Measurements from ENCODE around the gene CEL.
"Not testable (repeated sequence)": the region's sequence is repeated elsewhere in the genome, so short reads cannot be mapped to it uniquely, and the experiment has no call there.

Gene CEL

DNA sequence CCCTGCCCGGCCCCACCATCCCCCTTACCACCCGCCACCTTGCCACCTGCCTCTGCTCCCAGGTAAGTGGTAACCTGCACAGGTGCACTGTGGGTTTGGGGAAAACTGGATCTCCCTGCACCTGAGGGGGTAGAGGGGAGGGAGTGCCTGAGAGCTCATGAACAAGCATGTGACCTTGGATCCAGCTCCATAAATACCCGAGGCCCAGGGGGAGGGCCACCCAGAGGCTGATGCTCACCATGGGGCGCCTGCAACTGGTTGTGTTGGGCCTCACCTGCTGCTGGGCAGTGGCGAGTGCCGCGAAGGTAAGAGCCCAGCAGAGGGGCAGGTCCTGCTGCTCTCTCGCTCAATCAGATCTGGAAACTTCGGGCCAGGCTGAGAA lies at the start of gene CEL:
TSS of gene CEL (plus strand) at position 218 of the 382 bp plus-strand sequence. CDS start at position 240, 22 bp downstream.
- in situ Hi-C loops (cut with MboI; ENCODE audit: low sequenced_read_pairs) = not testable (repeated sequence)

GRCh38 chr9:133014696-133015095 lies 47.1 kb upstream of the CEL start:
- in situ Hi-C loops (cut with MboI; ENCODE audit: low sequenced_read_pairs) = no loop called here

DNA sequence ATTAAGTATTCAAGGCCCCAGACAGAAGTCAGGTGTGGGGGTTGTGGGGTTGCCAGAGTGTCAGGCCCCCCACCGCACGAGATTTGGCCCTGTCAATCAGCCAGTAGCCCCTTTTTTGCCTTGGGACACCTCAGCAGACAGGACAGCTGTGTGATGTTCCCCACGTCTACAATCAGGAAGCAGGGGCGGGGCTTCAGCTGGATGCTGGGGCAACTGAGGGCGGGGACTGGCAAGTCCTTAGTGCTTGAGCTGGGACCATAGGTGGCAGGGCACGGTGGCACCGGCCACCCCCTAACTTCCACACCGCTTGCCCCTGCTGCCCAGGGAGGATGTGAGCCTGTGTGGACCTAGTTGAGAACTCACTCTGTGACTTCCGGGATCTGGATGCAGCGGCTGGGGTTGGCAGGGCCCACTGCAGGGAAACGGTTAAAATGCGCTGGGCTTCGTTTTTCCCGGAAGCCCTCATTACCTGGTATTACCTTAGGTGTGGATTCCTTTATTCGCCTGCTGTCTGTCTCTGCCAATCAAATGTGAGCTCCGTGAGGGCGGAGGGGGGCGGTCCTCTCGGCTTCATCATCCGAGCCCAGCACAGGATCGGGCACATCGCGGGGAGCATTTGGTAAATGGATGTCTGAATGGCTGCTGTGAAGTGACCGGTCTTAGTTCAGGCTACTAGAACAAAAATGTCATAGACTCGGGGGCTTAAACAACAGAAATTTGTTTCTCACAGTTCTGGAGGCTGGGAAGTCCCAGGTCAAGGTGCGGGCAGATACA lies 38.5 kb upstream of the CEL start:
- in situ Hi-C loops (cut with MboI; ENCODE audit: low sequenced_read_pairs) = no loop called here

DNA sequence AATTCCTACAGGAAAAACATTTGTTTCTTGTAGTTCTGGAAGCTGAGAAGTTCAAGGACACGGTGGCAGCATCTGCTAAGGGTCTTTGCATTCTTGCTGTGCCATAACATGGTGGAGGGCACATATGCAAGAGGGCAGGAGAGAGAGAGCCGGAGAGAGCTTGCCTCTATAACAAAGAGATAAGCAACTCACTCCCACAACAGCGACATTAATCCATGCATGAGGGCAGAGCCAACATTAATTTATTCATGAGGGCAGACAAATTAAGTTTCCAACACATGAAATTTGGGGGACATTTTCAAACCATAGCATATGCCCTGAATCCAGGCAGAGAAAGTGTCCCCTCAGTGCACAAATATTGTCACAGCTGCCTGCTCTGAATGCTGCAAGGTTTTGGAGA lies 35.4 kb upstream of the CEL start:
- in situ Hi-C loops (cut with MboI; ENCODE audit: low sequenced_read_pairs) = no loop called here

DNA sequence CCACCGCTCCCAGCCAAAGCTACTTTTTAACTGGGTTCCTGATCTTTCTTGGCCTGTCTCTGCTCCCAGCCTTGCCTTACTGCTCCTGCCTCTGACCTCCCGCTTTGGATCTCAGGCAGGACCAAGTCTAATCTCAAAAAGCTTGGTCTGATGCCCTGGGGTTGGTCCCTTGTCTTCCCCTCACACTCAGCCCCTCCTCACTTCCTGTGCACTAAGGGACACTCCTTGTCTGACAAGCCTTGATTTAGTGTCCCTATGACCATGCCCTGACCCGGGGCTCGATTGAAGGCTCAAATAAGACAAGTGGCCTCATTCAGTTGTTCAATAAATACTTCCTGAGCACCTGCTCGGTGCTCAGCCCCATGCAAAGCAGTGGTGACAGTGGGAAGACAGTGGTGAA lies 34.6 kb upstream of the CEL start:
- in situ Hi-C loops (cut with MboI; ENCODE audit: low sequenced_read_pairs) = no loop called here

DNA sequence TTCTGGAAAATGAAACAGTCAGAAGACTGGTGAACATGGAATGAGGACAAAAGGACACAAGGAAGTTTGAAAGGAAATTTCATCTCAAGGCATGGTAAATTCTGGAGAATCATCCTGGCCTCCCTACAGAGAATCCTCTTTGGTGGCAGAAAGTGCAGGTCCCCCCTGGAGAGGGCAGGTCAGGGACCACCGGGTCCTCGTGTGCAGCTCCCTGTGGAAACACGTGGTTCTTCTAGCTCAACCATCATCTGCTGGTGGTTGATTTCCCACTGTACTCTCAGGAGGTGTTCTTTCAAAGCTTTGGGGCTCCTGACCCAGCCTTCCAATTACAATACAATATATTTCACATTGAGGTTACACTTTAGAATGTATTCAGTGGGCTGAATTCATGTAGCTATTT lies 33.6 kb upstream of the CEL start:
- in situ Hi-C loops (cut with MboI; ENCODE audit: low sequenced_read_pairs) = no loop called here

GRCh38 chr9:133029994-133030316 lies 31.8 kb upstream of the CEL start:
- in situ Hi-C loops (cut with MboI; ENCODE audit: low sequenced_read_pairs) = no loop called here

GRCh38 chr9:133030317-133031129 lies 31.3 kb upstream of the CEL start, which contains the start of gene GTF3C5:
GTF3C5 (plus strand) TSS chr9:133030997; CDS start chr9:133031012, 15 bp downstream.
- in situ Hi-C loops (cut with MboI; ENCODE audit: low sequenced_read_pairs) = no loop called here

DNA sequence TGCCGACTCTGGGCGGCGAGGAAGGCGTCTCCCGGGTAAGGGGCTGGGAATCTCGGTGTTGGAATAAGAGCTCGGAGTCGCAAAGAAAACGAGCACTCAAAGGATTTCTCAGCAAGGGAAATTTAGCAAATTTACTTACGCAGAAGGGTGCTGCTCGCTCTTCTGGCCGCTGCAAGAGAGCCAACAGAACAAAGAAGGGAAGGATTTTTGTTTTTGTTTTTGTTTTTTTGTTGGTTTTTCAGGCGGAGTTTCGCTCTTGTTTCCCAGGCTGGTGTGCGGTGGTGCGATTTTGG lies 30.7 kb upstream of the CEL start:
- in situ Hi-C loops (cut with MboI; ENCODE audit: low sequenced_read_pairs) = no loop called here

GRCh38 chr9:133031496-133031911 lies 30.3 kb upstream of the CEL start:
- in situ Hi-C loops (cut with MboI; ENCODE audit: low sequenced_read_pairs) = no loop called here

DNA sequence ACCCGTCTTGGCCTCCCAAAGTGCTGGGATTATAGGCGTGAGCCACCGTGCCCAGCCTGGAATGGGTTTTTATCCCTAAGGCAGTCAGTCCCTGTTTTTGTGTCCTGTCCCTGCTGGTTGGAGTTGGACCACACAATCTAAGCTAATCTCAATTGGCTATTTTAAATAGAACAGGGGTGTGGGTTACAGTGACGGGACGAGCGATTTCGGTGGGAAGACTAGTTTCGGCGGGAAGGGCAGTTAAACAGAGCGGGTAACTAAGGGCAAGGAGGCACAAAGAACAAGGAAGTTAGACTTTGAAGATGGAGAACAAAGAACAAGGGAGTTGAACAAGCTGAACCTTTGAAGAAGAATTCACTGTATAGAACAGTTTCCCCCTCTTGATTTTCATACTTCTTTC lies 29.6 kb upstream of the CEL start:
- in situ Hi-C loops (cut with MboI; ENCODE audit: low sequenced_read_pairs) = no loop called here

GRCh38 chr9:133035669-133036068 lies 26.1 kb upstream of the CEL start:
- in situ Hi-C loops (cut with MboI; ENCODE audit: low sequenced_read_pairs) = no loop called here

- in situ Hi-C loops (cut with MboI; ENCODE audit: low sequenced_read_pairs) = no loop called here
Observed at GRCh38 chr9:133037775-133038515, 23.8 kb upstream of the CEL start.

GRCh38 chr9:133040892-133041479 lies 20.8 kb upstream of the CEL start:
- in situ Hi-C loops (cut with MboI; ENCODE audit: low sequenced_read_pairs) = not testable (repeated sequence)

DNA sequence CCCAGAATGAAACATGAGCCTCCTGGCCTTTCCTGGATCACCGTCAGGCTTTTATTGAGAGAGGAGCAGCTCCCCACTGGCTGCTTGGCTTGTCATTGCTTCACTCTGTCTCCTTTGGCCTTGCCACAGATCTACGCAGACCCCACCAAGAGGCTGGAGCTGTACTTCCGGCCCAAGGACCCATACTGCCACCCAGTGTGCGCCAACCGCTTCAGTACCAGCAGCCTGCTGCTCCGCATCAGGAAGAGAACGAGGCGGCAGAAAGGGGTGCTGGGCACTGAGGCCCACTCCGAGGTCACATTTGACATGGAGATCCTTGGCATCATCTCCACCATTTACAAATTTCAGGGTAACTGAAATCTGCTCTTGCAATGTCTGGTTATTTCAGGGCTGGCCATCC lies 19.8 kb upstream of the CEL start:
- in situ Hi-C loops (cut with MboI; ENCODE audit: low sequenced_read_pairs) = no loop called here

GRCh38 chr9:133042676-133043075 lies 19.1 kb upstream of the CEL start:
- in situ Hi-C loops (cut with MboI; ENCODE audit: low sequenced_read_pairs) = no loop called here

DNA sequence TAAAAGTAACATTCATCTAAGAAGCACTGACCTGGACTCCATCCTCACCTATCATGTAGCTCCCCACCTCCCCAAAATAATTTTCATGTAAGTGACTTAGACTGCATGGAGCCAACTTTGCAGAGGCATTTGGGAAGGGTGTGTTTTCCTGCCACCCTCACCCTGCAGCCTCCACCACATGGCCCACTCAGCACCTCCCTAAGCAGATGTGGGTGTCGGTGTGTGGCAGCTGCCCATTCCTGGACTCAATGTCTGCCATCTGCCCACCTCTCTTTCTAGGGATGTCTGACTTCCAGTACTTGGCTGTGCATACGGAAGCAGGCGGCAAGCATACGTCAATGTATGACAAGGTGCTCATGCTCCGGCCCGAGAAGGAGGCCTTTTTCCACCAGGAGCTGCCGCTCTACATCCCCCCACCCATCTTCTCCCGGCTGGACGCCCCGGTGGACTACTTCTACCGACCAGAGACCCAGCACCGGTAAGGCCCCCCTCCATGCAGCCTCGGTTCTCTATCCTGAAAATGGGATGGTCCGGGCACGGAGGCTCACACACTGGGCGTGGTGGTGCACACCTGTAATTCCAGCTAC lies 18.2 kb upstream of the CEL start:
- in situ Hi-C loops (cut with MboI; ENCODE audit: low sequenced_read_pairs) = no loop called here

GRCh38 chr9:133044125-133044524 lies 17.7 kb upstream of the CEL start:
- in situ Hi-C loops (cut with MboI; ENCODE audit: low sequenced_read_pairs) = no loop called here

- in situ Hi-C loops (cut with MboI; ENCODE audit: low sequenced_read_pairs) = no loop called here
Observed at GRCh38 chr9:133044661-133045060, 17.1 kb upstream of the CEL start.

GRCh38 chr9:133045132-133045531 lies 16.6 kb upstream of the CEL start:
- in situ Hi-C loops (cut with MboI; ENCODE audit: low sequenced_read_pairs) = no loop called here

All from HL-60/S4 treated with retinoic acid at 250 ng/mL for 4 days and 3 days (cell line).